PC-3 (cell line): ENCODE measurements around the gene PCBP3. TPM values are rescaled to one million over a fixed set of nuclear protein-coding genes. Genes with fewer than 3 reads are reported as not detected.

ENCODE experiments used
- ATAC-seq: fragments of 200-7000 bp; cut with Tn5 transposase; 2 replicates; pipeline ENCODE4 v1.9.1; 2020; ENCODE audit warnings: mild to moderate bottlenecking, moderate library complexity
- BruUV-seq: library from RNA; stranded (reverse); fragments of 400-500 nt; replicated peaks from 2 replicates; lab custom pipeline; 2021; lab: Mats Ljungman, UMichigan
- CTCF ChIA-PET: fragments of 300-600 bp; sonication (Branson Sonifier 250); formaldehyde crosslinking; loops from one replicate; lab custom pipeline; 2022; ENCODE audit warnings: antibody characterized with exemption; lab: Charles Lee
- POLR2A ChIA-PET: fragments of 300-600 bp; sonication (Branson Sonifier 250); formaldehyde crosslinking; loops from one replicate; lab custom pipeline; 2022; ENCODE audit warnings: antibody characterized with exemption; ENCODE audit not compliant: unreplicated experiment; lab: Charles Lee
- DNase-seq: peaks from one replicate; pipeline ENCODE4 v3.0.0-alpha.2; 2015
- H2AFZ ChIP-seq: fragments of 300-600 bp; sonication (generic); 2 replicates; pipeline ENCODE4 v1.6.0; 2016; ENCODE audit warnings: antibody characterized with exemption, low read length
- H3F3A ChIP-seq: fragments of 300-600 bp; sonication (generic); one replicate; pipeline ENCODE4 v1.6.0; 2017; ENCODE audit warnings: antibody characterized with exemption, low read length, control low read depth, mild to moderate bottlenecking; ENCODE audit not compliant: unreplicated experiment
- H3K27ac ChIP-seq: fragments of 300-600 bp; sonication (generic); 2 replicates; pipeline ENCODE4 v1.5.1; 2016; ENCODE audit warnings: mild to moderate bottlenecking, low read length
- H3K27me3 ChIP-seq: fragments of 300-600 bp; sonication (generic); 2 replicates; pipeline ENCODE4 v1.6.1; 2016; ENCODE audit warnings: low read length, mixed read lengths
- H3K36me3 ChIP-seq: fragments of 300-600 bp; sonication (generic); 2 replicates; pipeline ENCODE4 v1.6.1; 2016; ENCODE audit warnings: low read depth, mixed run types, low read length, mixed read lengths
- H3K4me1 ChIP-seq: fragments of 300-600 bp; sonication (generic); 2 replicates; pipeline ENCODE4 v1.5.1; 2016; ENCODE audit warnings: low read length; ENCODE audit not compliant: insufficient read depth
- H3K4me2 ChIP-seq: fragments of 300-600 bp; sonication (generic); 2 replicates; pipeline ENCODE4 v1.6.0; 2016; ENCODE audit warnings: low read length
- H3K4me3 ChIP-seq: fragments of 300-600 bp; sonication (generic); 2 replicates; pipeline ENCODE4 v1.5.1; 2016; ENCODE audit warnings: mild to moderate bottlenecking, low read length, mixed read lengths
- H3K79me2 ChIP-seq: fragments of 300-600 bp; sonication (generic); 2 replicates; pipeline ENCODE4 v1.6.1; 2017; ENCODE audit warnings: low read length, mixed read lengths
- H3K9ac ChIP-seq: fragments of 300-600 bp; sonication (generic); 2 replicates; pipeline ENCODE4 v1.6.0; 2016; ENCODE audit warnings: mild to moderate bottlenecking, low read length
- H3K9me2 ChIP-seq: fragments of 300-600 bp; sonication (generic); replicated peaks from 2 replicates; pipeline ENCODE4 v1.6.1; 2016; ENCODE audit warnings: mixed run types, low read length, mixed read lengths
- H3K9me3 ChIP-seq: fragments of 300-600 bp; sonication (generic); 2 replicates; pipeline ENCODE4 v1.6.1; 2016; ENCODE audit warnings: low read length, mixed read lengths
- H4K20me1 ChIP-seq: fragments of 300-600 bp; sonication (generic); 2 replicates; pipeline ENCODE4 v1.6.1; 2016; ENCODE audit warnings: low read length, mixed read lengths
- CTCF ChIP-seq: fragments of 300-600 bp; sonication (generic); conservative IDR thresholded peaks from 2 replicates; pipeline ENCODE4 v1.5.1; 2017; ENCODE audit warnings: antibody characterized with exemption, low read depth, mild to moderate bottlenecking, low read length
- EZH2 ChIP-seq: fragments of 300-600 bp; sonication (generic); IDR thresholded peaks from one replicate; pipeline ENCODE4 v1.6.1; 2017; ENCODE audit warnings: antibody characterized with exemption, mild to moderate bottlenecking, low read length; ENCODE audit not compliant: unreplicated experiment
- EZH2phosphoT487 ChIP-seq: fragments of 300-600 bp; sonication (generic); IDR thresholded peaks from 2 replicates; pipeline ENCODE4 v1.6.1; 2018; ENCODE audit warnings: mild to moderate bottlenecking, antibody characterized with exemption, low read length, borderline replicate concordance
- intact Hi-C: fragments of 100-400 bp; cut with micrococcal nuclease; formaldehyde crosslinking; loops from 2 replicates; pipeline ENCODE4 v1.9.0; 2023
- total RNA-seq: library from RNA; depleted of rRNA; stranded (reverse); fragments of >200 nt; gene quantifications from 2 replicates; pipeline ENCODE4 v1.2.3, GENCODE V29; 2014

The PCBP3 gene
- total RNA-seq, 1 experiment from 2014 or later: 2.4 TPM

- Histone ChIP-seq H2AFZ (no peak overlapping the region), H3K4me1 (peaks cover 17% of the 10 kb centered on the region), H3K4me3 (no peak overlapping the region), H3F3A (no peaks in the 10 kb centered on the region), H3K27me3 (no peaks in the 10 kb centered on the region), H3K4me2 (no peak overlapping the region), H4K20me1 (no peaks in the 10 kb centered on the region), H3K79me2 (no peaks in the 10 kb centered on the region), H3K9ac (no peak overlapping the region), H3K27ac (no peak overlapping the region), H3K9me3 (no peaks in the 10 kb centered on the region), H3K36me3 (no peaks in the 10 kb centered on the region), H3K9me2 (no peaks in the 10 kb centered on the region)
- TF ChIP-seq EZH2: no peak
- no TSS peak for BruUV-seq
- ChIA-PET POLR2A (no interaction called here), CTCF (interaction anchor here (1.1 kb wide), 1 partner anchor 10 kb away, joined by 4 read pairs; no protein-coding TSS in a partner anchor)
- DNase-seq: no peak
- intact Hi-C loops: no loop called here
- ATAC-seq: no peak
Measured at GRCh38 chr21:45870421-45870820, 226.9 kb downstream of the PCBP3 start.

GRCh38 chr21:45870851-45871615, 227.5 kb downstream of the PCBP3 start:
- CTCF ChIA-PET: interaction anchor here (1.1 kb wide), 1 partner anchor 9 kb away, joined by 4 read pairs; no protein-coding TSS in a partner anchor
- no peak overlapping the region for H3K9ac ChIP-seq

GRCh38 chr21:45871616-45872236, 228.2 kb downstream of the PCBP3 start:
- H3K4me1 ChIP-seq: peaks cover 13% of the 10 kb centered on the region
- CTCF ChIA-PET: no interaction called here
- TF ChIP-seq EZH2 (no peak), CTCF (no peak)
- no peaks in the 10 kb centered on the region for H3K27me3 ChIP-seq
- POLR2A ChIA-PET: no interaction called here
- H3K79me2 ChIP-seq: no peaks in the 10 kb centered on the region
- H3K27ac ChIP-seq: no peak overlapping the region
- DNase-seq: no peak
- H3K9ac ChIP-seq: no peak overlapping the region
- H3K9me3 ChIP-seq: no peaks in the 10 kb centered on the region
- ATAC-seq: no peak
- H2AFZ ChIP-seq: no peak overlapping the region
- H4K20me1 ChIP-seq: no peaks in the 10 kb centered on the region
- no peak overlapping the region for H3K4me3 ChIP-seq
- no peak overlapping the region for H3K4me2 ChIP-seq
- BruUV-seq: no TSS peak
- H3F3A ChIP-seq: no peaks in the 10 kb centered on the region
- intact Hi-C loops: no loop called here
- no peaks in the 10 kb centered on the region for H3K9me2 ChIP-seq
- no peaks in the 10 kb centered on the region for H3K36me3 ChIP-seq

More at GRCh38 chr21:45870851-45871615, 227.5 kb downstream of the PCBP3 start:
- peaks cover 14% of the 10 kb centered on the region for H3K4me1 ChIP-seq
- DNase-seq: no peak
- no peaks in the 10 kb centered on the region for H3K36me3 ChIP-seq
- H3K4me3 ChIP-seq: no peak overlapping the region
- intact Hi-C loops: no loop called here
- BruUV-seq: no TSS peak
- H3K4me2 ChIP-seq: no peak overlapping the region
- no peaks in the 10 kb centered on the region for H3F3A ChIP-seq
- no peaks in the 10 kb centered on the region for H4K20me1 ChIP-seq
- H3K27me3 ChIP-seq: no peaks in the 10 kb centered on the region
- H3K9me3 ChIP-seq: no peaks in the 10 kb centered on the region
- H2AFZ ChIP-seq: no peak overlapping the region
- TF ChIP-seq EZH2phosphoT487 (no peak), EZH2 (no peak), CTCF (no peak)
- no peaks in the 10 kb centered on the region for H3K9me2 ChIP-seq
- POLR2A ChIA-PET: no interaction called here
- H3K79me2 ChIP-seq: no peaks in the 10 kb centered on the region
- ATAC-seq: no peak
- H3K27ac ChIP-seq: no peak overlapping the region
